Activated CD8-positive, alpha-beta memory T cell treated with anti-CD3 and anti-CD28 coated beads for 48 hours (primary cell): ENCODE measurements around the gene KLRF1.
"Not testable (repeated sequence)": the region's sequence is repeated elsewhere in the genome, so short reads cannot be mapped to it uniquely, and the experiment has no call there.

Experiments used
- DNase-seq, 3 experiments: peaks; one replicate each; pipeline ENCODE4 v3.0.0-alpha.2; 2020; ENCODE audit warnings: low read depth in 2 of 3, low spot score in 2 of 3

Gene KLRF1

DNA sequence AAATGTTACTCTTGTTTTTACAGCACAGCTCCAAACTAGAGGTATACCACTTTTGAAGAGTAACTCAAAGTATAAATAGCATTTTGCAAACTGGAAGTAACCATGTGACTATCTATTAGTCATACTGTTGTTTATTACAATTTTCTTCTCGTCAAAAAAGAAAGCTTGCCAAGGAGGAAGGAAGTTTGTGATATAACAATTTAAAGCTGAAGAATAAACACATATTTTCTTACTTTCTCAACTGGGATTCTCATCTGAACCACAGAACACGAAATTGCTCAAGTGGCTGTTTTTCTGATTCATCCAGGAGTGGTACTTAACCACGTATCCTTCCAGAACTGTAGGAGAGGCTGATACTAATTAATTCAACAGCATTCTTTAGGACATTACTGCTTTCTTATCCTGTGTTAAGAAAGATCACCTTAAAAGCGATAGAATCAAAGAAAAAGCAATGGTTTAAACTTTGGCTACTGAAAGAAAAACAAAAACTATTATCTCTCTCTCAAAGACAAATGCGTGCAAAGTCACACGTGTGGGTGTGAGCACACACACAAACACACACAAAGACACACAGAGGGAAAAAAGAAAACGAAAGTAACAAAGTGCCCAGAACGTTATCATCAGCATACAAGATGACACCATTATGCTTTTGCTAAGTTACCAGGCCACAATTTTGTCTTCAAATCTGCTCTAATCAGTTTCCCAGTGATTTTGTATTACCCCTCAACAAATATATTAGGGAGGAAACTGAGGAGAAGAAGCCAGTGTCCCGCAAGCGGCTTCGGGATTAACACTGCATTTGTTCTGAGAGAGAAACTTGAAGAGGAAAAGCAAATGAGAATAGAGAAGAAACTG lies 42.3 kb downstream of the KLRF1 start, which contains the start of gene CLEC2B:
Gene CLEC2B, minus strand, starts transcription at position 48 of the 855 bp plus-strand sequence.
- no peak for DNase-seq

DNA sequence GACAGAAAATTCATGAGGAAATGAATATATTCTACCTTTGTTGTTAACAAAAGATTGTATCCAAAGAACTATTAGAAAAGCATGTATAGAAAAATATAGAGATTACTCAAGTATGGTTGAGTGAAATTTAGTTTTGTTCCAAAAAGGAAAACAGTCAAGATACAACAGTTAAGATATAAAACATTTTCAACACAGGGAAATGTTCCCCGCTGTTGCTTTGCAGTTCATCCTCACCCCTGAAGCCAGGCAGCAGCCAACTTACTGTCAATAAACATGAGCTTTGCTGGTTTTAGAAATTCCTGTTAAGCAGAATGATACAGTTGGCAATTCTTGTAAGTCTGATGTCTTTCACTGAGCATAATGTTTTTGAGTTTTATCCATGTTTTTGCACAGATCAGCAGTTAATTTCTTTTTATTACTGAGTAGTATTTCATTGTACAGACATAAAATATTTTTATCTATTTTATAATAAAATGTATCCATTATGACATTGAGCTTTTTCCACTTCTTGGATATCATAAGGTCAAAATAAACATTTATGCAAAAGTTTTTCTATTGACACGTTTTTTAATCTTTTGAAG lies 43.1 kb downstream of the KLRF1 start:
- DNase-seq: no peak

DNA sequence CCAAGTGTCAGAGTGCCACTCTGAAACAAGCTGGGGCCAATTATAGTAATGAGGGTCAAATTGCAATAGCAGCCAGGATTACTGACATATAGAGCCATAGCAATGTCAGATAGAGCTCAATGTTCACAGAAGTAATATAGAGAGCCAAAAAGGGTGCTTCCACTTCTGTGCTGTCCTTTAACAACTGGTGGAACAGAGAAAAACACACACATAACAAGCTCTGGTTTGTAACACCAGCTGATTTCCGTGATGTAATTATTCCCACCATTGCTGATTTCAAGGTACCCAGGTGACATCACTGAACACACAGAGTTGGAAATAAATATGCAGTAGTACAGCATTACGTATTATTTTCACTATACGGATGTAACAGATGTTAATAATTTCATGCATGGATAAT lies 44.9 kb downstream of the KLRF1 start:
- no peak for DNase-seq

- DNase-seq: no peak
Measured at GRCh38 chr12:9872742-9873141, 45.5 kb downstream of the KLRF1 start.

DNA sequence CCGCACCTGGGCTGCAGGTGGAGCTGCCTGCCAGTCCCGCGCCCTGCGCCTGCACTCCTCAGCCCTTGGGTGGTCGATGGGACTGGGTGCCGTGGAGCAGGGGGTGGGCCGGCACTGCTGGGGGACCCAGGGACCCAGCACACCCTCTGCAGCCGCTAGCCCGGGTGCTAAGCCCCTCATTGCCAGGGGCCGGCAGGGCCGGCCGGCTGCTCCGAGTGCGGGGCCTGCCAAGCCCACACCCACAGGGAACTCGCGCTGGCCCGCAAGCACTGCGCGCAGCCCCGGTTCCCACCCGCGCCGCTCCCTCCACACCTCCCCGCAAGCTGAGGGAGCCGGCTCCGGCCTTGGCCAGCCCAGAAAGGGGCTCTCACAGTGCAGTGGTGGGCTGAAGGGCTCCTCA lies 48.8 kb downstream of the KLRF1 start:
- DNase-seq: not testable (repeated sequence)

DNA sequence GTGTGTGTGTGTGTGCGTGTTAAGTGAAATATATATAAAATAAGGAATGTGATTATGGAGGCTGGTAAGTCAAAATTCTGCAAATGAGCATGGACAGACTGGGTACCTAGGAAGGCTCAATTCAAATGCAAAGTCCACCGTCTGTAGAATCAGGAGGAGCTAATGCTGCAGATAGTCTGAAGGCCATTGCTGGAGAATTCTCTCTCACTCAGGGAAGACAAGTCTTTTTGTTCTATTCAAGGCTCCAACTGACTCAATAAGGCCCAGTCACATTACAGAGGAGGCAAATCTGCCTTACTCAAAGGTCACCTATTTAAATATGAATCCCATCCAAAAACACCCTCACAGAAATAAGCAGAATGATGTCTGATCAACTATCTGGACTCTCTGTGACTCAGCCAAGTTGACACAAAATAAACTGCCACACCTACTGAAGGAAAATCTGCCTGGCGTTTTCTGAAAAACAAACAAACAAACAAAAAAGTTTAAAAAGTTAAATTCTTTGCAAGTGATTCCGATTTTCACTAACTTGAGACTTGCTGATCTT lies 53.3 kb downstream of the KLRF1 start:
- no peak for DNase-seq

GRCh38 chr12:9881246-9881645 lies 54.0 kb downstream of the KLRF1 start, which contains the start of gene KLRF2:
Gene KLRF2, plus strand, starts transcription at chr12:9881489. Its CDS starts 107 bp downstream, at chr12:9881596.
- DNase-seq: no peak

DNA sequence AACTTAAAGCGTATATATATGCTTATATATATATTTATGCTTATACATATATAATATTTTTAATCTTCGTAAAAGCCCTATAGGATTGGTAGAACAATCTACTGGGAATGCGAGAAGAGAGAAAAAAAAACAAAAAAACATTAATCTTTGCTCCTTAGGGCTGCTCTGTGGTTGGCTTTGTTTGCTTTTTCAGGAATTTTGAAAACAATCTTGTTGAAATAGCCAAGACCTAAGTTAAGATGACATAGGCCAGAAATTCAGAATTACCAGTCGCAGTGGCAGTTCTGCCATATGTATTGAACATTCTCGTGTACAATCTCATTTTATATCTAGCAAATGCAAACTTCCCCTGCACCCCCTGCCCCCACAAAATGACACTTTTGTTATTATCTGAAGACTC lies 54.7 kb downstream of the KLRF1 start:
- no peak for DNase-seq

DNA sequence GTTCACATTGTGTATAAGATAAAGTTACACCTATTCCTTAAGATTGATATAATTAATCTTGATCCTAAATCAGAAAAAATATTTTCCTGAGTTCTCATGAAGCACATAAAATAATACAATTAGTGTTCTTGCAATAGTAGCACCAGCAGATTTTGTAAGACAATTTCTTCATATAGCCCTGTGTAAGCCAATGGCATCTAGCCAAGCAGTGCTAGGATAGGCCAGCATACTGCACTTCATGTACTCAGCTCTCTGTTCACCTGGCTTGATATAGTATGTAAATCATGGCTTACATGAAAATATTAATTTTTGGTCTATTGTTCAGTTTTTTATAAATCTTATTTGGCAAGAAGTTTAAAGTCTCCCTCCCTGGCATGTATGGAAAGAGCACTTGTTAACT lies 55.9 kb downstream of the KLRF1 start:
- DNase-seq: no peak

- no peak for DNase-seq
Measured at GRCh38 chr12:9888665-9889273, 61.5 kb downstream of the KLRF1 start.
